HL-60/S4 treated with retinoic acid at 250 ng/mL for 4 days and 3 days (cell line): Measurements from ENCODE around the gene KIZ.

Source experiments
- in situ Hi-C: fragments of 300-500 bp; cut with MboI; formaldehyde crosslinking; loops from 2 replicates; pipeline ENCODE4 v1.7.0; 2022; ENCODE audit warnings: low sequenced_read_pairs

Gene KIZ

GRCh38 chr20:21225215-21225947 lies 99.5 kb downstream of the KIZ start:
- in situ Hi-C loops, result no loop called here

- in situ Hi-C loops, result no loop called here
Observed at GRCh38 chr20:21228511-21228910, 102.6 kb downstream of the KIZ start.

- in situ Hi-C loops, result no loop called here
Observed at GRCh38 chr20:21229163-21229562, 103.3 kb downstream of the KIZ start.

GRCh38 chr20:21230220-21230619 lies 104.3 kb downstream of the KIZ start:
- in situ Hi-C loops, result no loop called here

GRCh38 chr20:21230686-21231085 lies 104.8 kb downstream of the KIZ start:
- in situ Hi-C loops, result no loop called here

GRCh38 chr20:21232546-21233280 lies 106.8 kb downstream of the KIZ start:
- in situ Hi-C loops, result no loop called here

- in situ Hi-C loops, result no loop called here
Observed at GRCh38 chr20:21234324-21234723, 108.4 kb downstream of the KIZ start.

GRCh38 chr20:21234806-21235483 lies 109.1 kb downstream of the KIZ start:
- in situ Hi-C loops, result no loop called here

- in situ Hi-C loops, result no loop called here
Observed at GRCh38 chr20:21235484-21236445, 109.9 kb downstream of the KIZ start.

GRCh38 chr20:21237956-21238799 lies 112.3 kb downstream of the KIZ start:
- in situ Hi-C loops, result no loop called here

GRCh38 chr20:21238818-21239536 lies 113.1 kb downstream of the KIZ start:
- in situ Hi-C loops, result no loop called here

GRCh38 chr20:21240394-21240793 lies 114.5 kb downstream of the KIZ start:
- in situ Hi-C loops, result loop anchor here (10.0 kb wide), 1 partner anchor 264 kb away; no protein-coding TSS in a partner anchor

- in situ Hi-C loops, result loop anchor here (10.0 kb wide), 1 partner anchor 263 kb away; no protein-coding TSS in a partner anchor
Observed at GRCh38 chr20:21241406-21241805, 115.5 kb downstream of the KIZ start.

- in situ Hi-C loops, result loop anchor here (10.0 kb wide), 1 partner anchor 261 kb away; no protein-coding TSS in a partner anchor
Observed at GRCh38 chr20:21243811-21244210, 117.9 kb downstream of the KIZ start.

- in situ Hi-C loops, result loop anchor here (10.0 kb wide), 1 partner anchor 260 kb away; no protein-coding TSS in a partner anchor
Observed at GRCh38 chr20:21244808-21245207, 118.9 kb downstream of the KIZ start.

GRCh38 chr20:21246161-21246560 lies 120.3 kb downstream of the KIZ start:
- in situ Hi-C loops, result loop anchor here (10.0 kb wide), 1 partner anchor 259 kb away; no protein-coding TSS in a partner anchor

GRCh38 chr20:21247603-21248095 lies 121.8 kb downstream of the KIZ start:
- in situ Hi-C loops, result loop anchor here (10.0 kb wide), 1 partner anchor 257 kb away; no protein-coding TSS in a partner anchor

GRCh38 chr20:21251278-21251677 lies 125.4 kb downstream of the KIZ start:
- in situ Hi-C loops, result no loop called here
